Activated CD8-positive, alpha-beta memory T cell treated with anti-CD3 and anti-CD28 coated beads, Interleukin-2, amount 10 ng/mL, durations not matched to agents 7 days and 5 days (primary cell): ENCODE measurements around the gene ABCC5. TPM values are rescaled to one million over a fixed set of nuclear protein-coding genes. Genes with fewer than 3 reads are reported as not detected.

Experiments
- ATAC-seq: fragments of 150-1000 bp; cut with Tn5 transposase; one replicate; pipeline ENCODE4 v1.10.0; 2021; ENCODE audit warnings: moderate library complexity
- CTCF ChIA-PET: fragments of 350-600 bp; sonication (Branson Sonifier 250); formaldehyde crosslinking; loops from one replicate; lab custom pipeline; 2021; ENCODE audit warnings: antibody characterized with exemption; lab: Charles Lee
- DNase-seq: peaks from one replicate; pipeline ENCODE4 v3.0.0-alpha.2; 2020
- H3K27ac Mint-ChIP-seq: one replicate; pipeline ENCODE4 v1.8.0; 2021; ENCODE audit warnings: mild to moderate bottlenecking, mixed read lengths
- H3K27me3 Mint-ChIP-seq: one replicate; pipeline ENCODE4 v1.8.0; 2021; ENCODE audit warnings: mixed read lengths
- H3K36me3 Mint-ChIP-seq: one replicate; pipeline ENCODE4 v1.8.0; 2021; ENCODE audit warnings: mild to moderate bottlenecking, mixed read lengths
- H3K4me1 Mint-ChIP-seq: one replicate; pipeline ENCODE4 v1.8.0; 2021; ENCODE audit warnings: mixed read lengths
- H3K4me3 Mint-ChIP-seq: one replicate; pipeline ENCODE4 v1.8.0; 2021; ENCODE audit warnings: mild to moderate bottlenecking, moderate library complexity, mixed read lengths
- H3K9me3 Mint-ChIP-seq: one replicate; pipeline ENCODE4 v1.8.0; 2022; ENCODE audit warnings: low read depth, mixed read lengths
- total RNA-seq, 2 experiments: library from RNA; stranded (reverse); gene quantifications; one replicate each; pipeline ENCODE4 v1.2.3, GENCODE V29; 2021

The ABCC5 gene
- total RNA-seq, 2 experiments from 2014 or later = 21.2 to 26.5 TPM

- ATAC-seq (no peak), DNase-seq (no peak)
- CTCF ChIA-PET = interaction anchor here (0.6 kb wide), 1 partner anchor 35 kb away, joined by 3 read pairs; no protein-coding TSS in a partner anchor
- Mint-ChIP-seq H3K4me1 (no peaks in the 10 kb centered on the region), H3K27me3 (no peaks in the 10 kb centered on the region), H3K27ac (no peak overlapping the region), H3K9me3 (no peaks in the 10 kb centered on the region), H3K4me3 (no peak overlapping the region), H3K36me3 (peaks cover 7% of the 10 kb centered on the region)
These were observed 64.1 kb downstream of the ABCC5 start for GRCh38 chr3:183953471-183954070.

GRCh38 chr3:183951459-183951858, 66.2 kb downstream of the ABCC5 start:
- H3K36me3 Mint-ChIP-seq = peaks cover 4% of the 10 kb centered on the region
- no peaks in the 10 kb centered on the region for H3K9me3 Mint-ChIP-seq
- CTCF ChIA-PET = no interaction called here
- DNase-seq (no peak), ATAC-seq (no peak)
- H3K27me3 Mint-ChIP-seq = no peaks in the 10 kb centered on the region
- no peak overlapping the region for H3K27ac Mint-ChIP-seq
- no peaks in the 10 kb centered on the region for H3K4me1 Mint-ChIP-seq
- H3K4me3 Mint-ChIP-seq = no peak overlapping the region

DNA sequence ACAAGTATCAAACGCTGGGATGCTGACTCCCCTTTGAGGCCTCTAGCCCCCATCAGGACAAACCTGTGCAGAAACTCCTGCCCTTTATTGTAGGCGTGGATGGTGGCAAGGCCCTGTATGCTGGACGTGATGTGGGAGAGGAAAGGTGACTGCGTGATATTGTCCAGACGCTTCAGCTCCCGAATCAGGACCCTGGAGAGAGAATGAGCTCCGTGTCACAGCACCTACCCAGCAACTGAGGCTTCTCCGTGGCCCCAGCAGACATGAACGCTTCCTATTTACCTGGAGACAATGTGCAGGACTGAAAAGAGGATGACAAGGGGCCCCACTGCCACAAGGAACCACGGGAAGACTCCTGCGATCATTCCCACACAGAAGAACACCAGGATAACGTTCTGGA, 68.0 kb downstream of the ABCC5 start:
- ATAC-seq = no peak
- Mint-ChIP-seq H3K4me1 (no peaks in the 10 kb centered on the region), H3K27me3 (no peaks in the 10 kb centered on the region), H3K27ac (no peak overlapping the region), H3K9me3 (no peaks in the 10 kb centered on the region), H3K36me3 (peaks cover 3% of the 10 kb centered on the region), H3K4me3 (no peak overlapping the region)
- CTCF ChIA-PET = interaction anchor here (1.0 kb wide), 1 partner anchor 278 kb away, joined by 5 read pairs; no protein-coding TSS in a partner anchor
- no peak for DNase-seq

DNA sequence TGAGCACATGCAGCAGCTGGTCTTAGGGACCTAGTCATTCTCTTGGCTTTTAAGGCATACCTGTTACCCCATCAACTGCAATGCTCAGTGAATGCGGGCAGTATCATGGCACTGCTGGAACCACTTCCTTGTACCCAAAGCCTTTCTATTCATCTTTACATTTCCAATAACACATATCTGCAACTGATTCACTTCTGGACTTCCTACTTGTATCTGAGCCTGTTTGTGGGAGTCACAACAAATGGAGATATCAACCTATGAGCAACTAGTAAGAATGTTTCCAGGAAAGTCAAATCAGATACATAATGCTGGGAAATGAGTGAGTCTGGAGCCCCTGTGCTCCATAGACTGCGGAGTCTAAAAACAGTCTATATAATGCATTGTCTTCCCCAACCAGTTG, 71.6 kb downstream of the ABCC5 start:
- CTCF ChIA-PET = interaction anchor here (0.9 kb wide), 1 partner anchor 281 kb away, joined by 3 read pairs; no protein-coding TSS in a partner anchor
- Mint-ChIP-seq H3K27ac (no peak overlapping the region), H3K4me3 (no peak overlapping the region), H3K36me3 (peaks cover 3% of the 10 kb centered on the region), H3K27me3 (no peaks in the 10 kb centered on the region), H3K9me3 (no peaks in the 10 kb centered on the region), H3K4me1 (no peaks in the 10 kb centered on the region)
- ATAC-seq (no peak), DNase-seq (no peak)

DNA sequence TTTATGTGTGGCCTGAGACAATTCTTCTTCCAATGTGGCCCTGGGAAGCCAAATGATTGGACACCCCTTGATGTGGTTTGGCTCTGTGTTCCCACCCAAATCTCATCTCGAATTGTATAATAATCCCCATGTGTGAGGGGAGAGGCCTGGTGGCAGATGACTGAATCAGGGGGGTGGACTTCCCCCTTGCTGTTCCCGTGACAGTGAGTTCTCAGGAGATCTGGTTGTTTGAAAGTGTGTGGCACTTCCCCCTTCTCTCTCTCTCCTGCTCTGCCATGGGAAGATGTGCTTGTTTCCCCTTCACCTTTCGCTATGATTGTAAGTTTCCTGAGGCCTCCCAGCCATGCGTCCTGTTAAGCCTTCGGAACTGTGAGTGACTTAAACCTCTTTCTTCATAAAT, 72.9 kb downstream of the ABCC5 start:
- no peak for DNase-seq
- CTCF ChIA-PET = interaction anchor here (0.7 to 0.9 kb wide), 2 partner anchors 73 to 282 kb away, joined by 3 read pairs; partner anchors contain the start of gene ABCC5
- Mint-ChIP-seq H3K36me3 (peaks cover 3% of the 10 kb centered on the region), H3K4me3 (no peak overlapping the region), H3K4me1 (no peaks in the 10 kb centered on the region), H3K9me3 (no peaks in the 10 kb centered on the region), H3K27me3 (no peaks in the 10 kb centered on the region), H3K27ac (no peak overlapping the region)
- no peak for ATAC-seq

- Mint-ChIP-seq H3K36me3 (peaks cover 3% of the 10 kb centered on the region), H3K27ac (no peak overlapping the region), H3K4me3 (no peak overlapping the region), H3K9me3 (no peaks in the 10 kb centered on the region), H3K27me3 (no peaks in the 10 kb centered on the region), H3K4me1 (no peaks in the 10 kb centered on the region)
- CTCF ChIA-PET = interaction anchor here (0.9 kb wide), 1 partner anchor 177 kb away, joined by 3 read pairs; no protein-coding TSS in a partner anchor
- ATAC-seq (no peak), DNase-seq (no peak)
These were observed 73.9 kb downstream of the ABCC5 start for GRCh38 chr3:183943739-183944138.

GRCh38 chr3:183941216-183941615, 76.5 kb downstream of the ABCC5 start:
- H3K36me3 Mint-ChIP-seq = peaks cover 9% of the 10 kb centered on the region
- H3K27ac Mint-ChIP-seq = no peak overlapping the region
- H3K27me3 Mint-ChIP-seq = no peaks in the 10 kb centered on the region
- DNase-seq = no peak
- no peaks in the 10 kb centered on the region for H3K9me3 Mint-ChIP-seq
- H3K4me1 Mint-ChIP-seq = no peaks in the 10 kb centered on the region
- ATAC-seq = no peak
- H3K4me3 Mint-ChIP-seq = no peak overlapping the region
- CTCF ChIA-PET = no interaction called here

DNA sequence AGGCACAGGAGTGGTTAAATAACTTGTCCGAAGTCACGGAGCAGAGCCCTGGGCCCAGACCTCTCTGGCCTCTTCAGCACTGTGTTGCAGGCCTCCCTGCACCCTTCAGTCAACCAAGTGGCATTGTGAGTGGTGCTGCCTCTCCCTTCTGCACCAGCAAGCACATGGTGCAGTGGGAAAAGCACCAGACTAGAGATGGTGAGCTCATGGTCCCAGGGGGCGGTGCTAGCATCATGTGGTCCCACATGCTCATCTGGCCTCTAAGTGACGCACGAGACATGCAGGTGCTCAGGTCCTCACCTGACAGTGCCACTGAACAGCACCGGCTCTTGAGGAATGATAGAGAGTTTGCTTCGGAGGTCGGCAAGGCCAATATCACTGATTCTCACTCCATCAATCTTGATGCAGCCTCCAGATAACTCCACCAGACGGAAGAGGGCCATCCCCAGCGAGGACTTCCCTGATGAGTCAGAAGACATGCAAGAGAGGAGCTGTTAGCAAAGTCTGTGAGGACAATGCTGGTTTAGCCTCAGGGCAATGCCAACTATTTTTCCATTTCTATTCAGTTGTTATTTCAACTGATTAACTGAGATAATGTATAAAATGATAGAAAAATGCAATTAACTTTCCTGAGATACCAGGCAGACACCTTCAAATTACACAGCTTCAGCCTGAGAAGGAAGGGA, 79.9 kb downstream of the ABCC5 start:
- CTCF ChIA-PET = no interaction called here
- Mint-ChIP-seq H3K36me3 (peaks cover 6% of the 10 kb centered on the region), H3K4me1 (no peaks in the 10 kb centered on the region), H3K9me3 (no peaks in the 10 kb centered on the region), H3K27me3 (no peaks in the 10 kb centered on the region), H3K4me3 (no peak overlapping the region), H3K27ac (no peak overlapping the region)
- ATAC-seq = no peak
- no peak for DNase-seq

- Mint-ChIP-seq H3K4me1 (no peaks in the 10 kb centered on the region), H3K27me3 (no peaks in the 10 kb centered on the region), H3K4me3 (no peak overlapping the region), H3K36me3 (peaks cover 6% of the 10 kb centered on the region), H3K9me3 (no peaks in the 10 kb centered on the region), H3K27ac (no peak overlapping the region)
- DNase-seq (no peak), ATAC-seq (no peak)
- CTCF ChIA-PET = no interaction called here
These were observed 84.5 kb downstream of the ABCC5 start for GRCh38 chr3:183933160-183933559.

- Mint-ChIP-seq H3K4me1 (no peaks in the 10 kb centered on the region), H3K27me3 (no peaks in the 10 kb centered on the region), H3K9me3 (no peaks in the 10 kb centered on the region), H3K4me3 (no peak overlapping the region), H3K36me3 (peaks cover 3% of the 10 kb centered on the region), H3K27ac (no peak overlapping the region)
- DNase-seq (no peak), ATAC-seq (no peak)
- CTCF ChIA-PET = no interaction called here
These were observed 85.8 kb downstream of the ABCC5 start for GRCh38 chr3:183931881-183932280.

GRCh38 chr3:183930086-183930485, 87.6 kb downstream of the ABCC5 start:
- Mint-ChIP-seq H3K4me3 (no peak overlapping the region), H3K4me1 (no peaks in the 10 kb centered on the region)
- no peak for ATAC-seq

DNA sequence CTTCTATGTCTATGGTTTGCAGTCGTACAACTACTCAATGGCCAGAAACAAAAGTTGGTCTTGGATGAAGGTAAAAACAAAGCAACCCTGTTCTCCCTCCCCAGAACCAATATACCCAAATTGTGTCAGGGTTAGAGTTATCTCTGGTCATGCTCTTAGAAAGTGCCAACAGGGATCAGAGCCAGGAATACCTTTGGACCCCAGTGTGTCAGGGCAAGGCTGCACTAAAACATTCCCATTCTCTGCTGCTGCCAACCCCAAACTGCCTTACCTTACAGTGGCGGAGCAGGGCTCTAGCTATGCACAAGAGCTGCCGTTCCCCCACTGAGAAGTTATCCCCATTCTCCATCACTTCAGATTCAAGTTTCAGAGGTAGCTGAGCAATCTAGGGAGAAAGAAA, 90.6 kb downstream of the ABCC5 start:
- DNase-seq = no peak
- Mint-ChIP-seq H3K4me3 (no peak overlapping the region), H3K27me3 (no peaks in the 10 kb centered on the region), H3K9me3 (no peaks in the 10 kb centered on the region), H3K36me3 (no peaks in the 10 kb centered on the region), H3K4me1 (no peaks in the 10 kb centered on the region), H3K27ac (no peak overlapping the region)
- CTCF ChIA-PET = interaction anchor here (1.4 kb wide), 1 partner anchor 9 kb away, joined by 3 read pairs; no protein-coding TSS in a partner anchor
- no peak for ATAC-seq

More at GRCh38 chr3:183930086-183930485, 87.6 kb downstream of the ABCC5 start:
- CTCF ChIA-PET = no interaction called here
- no peaks in the 10 kb centered on the region for H3K9me3 Mint-ChIP-seq
- no peak for DNase-seq
- H3K27ac Mint-ChIP-seq = no peak overlapping the region
- H3K27me3 Mint-ChIP-seq = no peaks in the 10 kb centered on the region
- H3K36me3 Mint-ChIP-seq = no peaks in the 10 kb centered on the region

DNA sequence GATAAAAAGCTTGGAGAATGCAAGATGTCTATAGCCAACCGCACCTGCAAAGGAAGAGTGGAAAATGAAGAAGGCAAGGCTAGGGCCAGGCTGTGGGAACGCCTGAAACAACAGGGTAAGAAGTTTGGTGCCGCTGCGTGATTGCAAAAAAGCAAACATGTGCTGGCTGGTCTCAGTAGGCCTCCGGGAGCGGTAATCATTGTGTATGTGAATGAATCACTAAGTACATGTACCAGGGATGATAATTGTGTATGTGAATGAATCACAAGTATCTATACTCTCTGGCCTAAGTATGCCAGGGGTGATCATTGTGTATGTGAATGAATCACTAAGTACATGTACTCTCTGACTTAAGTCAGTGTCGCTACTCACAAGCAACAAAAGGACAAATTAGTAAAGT, 92.7 kb downstream of the ABCC5 start:
- Mint-ChIP-seq H3K4me3 (no peak overlapping the region), H3K36me3 (no peaks in the 10 kb centered on the region), H3K4me1 (no peaks in the 10 kb centered on the region), H3K27me3 (no peaks in the 10 kb centered on the region), H3K27ac (no peak overlapping the region), H3K9me3 (no peaks in the 10 kb centered on the region)
- CTCF ChIA-PET = no interaction called here
- DNase-seq (no peak), ATAC-seq (no peak)

GRCh38 chr3:183924543-183924942, 93.1 kb downstream of the ABCC5 start:
- no peak overlapping the region for H3K27ac Mint-ChIP-seq
- CTCF ChIA-PET = no interaction called here
- no peak for ATAC-seq

More at GRCh38 chr3:183924543-183924942, 93.1 kb downstream of the ABCC5 start:
- Mint-ChIP-seq H3K9me3 (no peaks in the 10 kb centered on the region), H3K27me3 (no peaks in the 10 kb centered on the region), H3K4me1 (no peaks in the 10 kb centered on the region), H3K4me3 (no peak overlapping the region), H3K36me3 (no peaks in the 10 kb centered on the region)
- DNase-seq = no peak
